Liver (tissue), 9 donors: Measurements from ENCODE around the gene SOX5. TPM values are rescaled to one million over a fixed set of nuclear protein-coding genes. Genes with fewer than 3 reads are reported as not detected.

Experiments used
- DNase-seq: peaks from one replicate; pipeline ENCODE4 v3.0.0-alpha.2; 2017; ENCODE audit warnings: low spot score
- H3K27ac ChIP-seq, 2 donors: one replicate each; pipeline ENCODE4 v1.7.0; 2013; ENCODE audit warnings: inconsistent platforms in 2 of 2, low read length in 2 of 2, control low read depth in 1 of 2, low read depth in 1 of 2, mild to moderate bottlenecking in 1 of 2
- H3K27me3 ChIP-seq, 4 donors: one replicate each; pipeline versions ENCODE4 v1.6.1 to v1.7.0; 2013; ENCODE audit warnings: low read length in 3 of 4, inconsistent platforms in 1 of 4, mild to moderate bottlenecking in 1 of 4, moderate library complexity in 1 of 4; ENCODE audit not compliant: control insufficient read depth in 4 of 4, insufficient read depth in 4 of 4
- H3K36me3 ChIP-seq, 4 donors: one replicate each; pipeline versions ENCODE4 v1.6.1 to v1.7.0; 2013; ENCODE audit warnings: low read length in 3 of 4, mild to moderate bottlenecking in 3 of 4, low read depth in 1 of 4, moderate library complexity in 1 of 4; ENCODE audit not compliant: control insufficient read depth in 4 of 4, insufficient read depth in 3 of 4
- H3K4me1 ChIP-seq, 4 donors: one replicate each; pipeline versions ENCODE4 v1.6.1 to v1.7.0; 2013; ENCODE audit warnings: low read length in 3 of 4, mild to moderate bottlenecking in 3 of 4, moderate library complexity in 1 of 4; ENCODE audit not compliant: control insufficient read depth in 4 of 4, insufficient read depth in 4 of 4
- H3K4me3 ChIP-seq, 3 donors: one replicate each; pipeline versions ENCODE4 v1.6.1 to v1.7.0; 2013; ENCODE audit warnings: low read length in 3 of 3, control low read depth in 1 of 3, low read depth in 1 of 3, mild to moderate bottlenecking in 1 of 3
- H3K9ac ChIP-seq, 2 donors: one replicate each; pipeline ENCODE4 v1.7.0; 2013; ENCODE audit warnings: low read length in 2 of 2, mild to moderate bottlenecking in 2 of 2, moderate library complexity in 2 of 2, control low read depth in 1 of 2, low read depth in 1 of 2
- H3K9me3 ChIP-seq, 4 donors: one replicate each; pipeline versions ENCODE4 v1.6.1 to v1.7.0; 2013; ENCODE audit warnings: low read length in 3 of 4; ENCODE audit not compliant: control insufficient read depth in 4 of 4
- ATF3 ChIP-seq: IDR thresholded peaks from 2 replicates; pipeline ENCODE4 v1.6.1; 2016; ENCODE audit warnings: antibody characterized with exemption
- CTCF ChIP-seq: fragments of 150-350 bp; IDR thresholded peaks from 2 replicates; pipeline ENCODE4 v1.5.1; 2017; ENCODE audit warnings: improper control_type of control experiment, low read depth, low read length; ENCODE audit not compliant: missing input control
- EGR1 ChIP-seq, 2 donors: IDR thresholded peaks; 2 replicates each; pipeline ENCODE4 v1.6.1; 2016 to 2018; ENCODE audit warnings: antibody characterized with exemption in 2 of 2, low read depth in 2 of 2
- FOXA1 ChIP-seq: IDR thresholded peaks from 2 replicates; pipeline ENCODE4 v1.6.1; 2016; ENCODE audit warnings: antibody characterized with exemption
- FOXA2 ChIP-seq: IDR thresholded peaks from 2 replicates; pipeline ENCODE4 v1.6.1; 2016; ENCODE audit warnings: antibody characterized with exemption
- GABPA ChIP-seq, 2 donors: IDR thresholded peaks in 1 of 2; conservative IDR thresholded peaks in 1 of 2; 2 replicates each; pipeline ENCODE4 v1.6.1; 2016; ENCODE audit warnings: antibody characterized with exemption in 2 of 2, mild to moderate bottlenecking in 1 of 2, moderate library complexity in 1 of 2
- HNF4A ChIP-seq, 2 donors: conservative IDR thresholded peaks; 2 replicates each; pipeline ENCODE4 v1.6.1; 2016; ENCODE audit warnings: antibody characterized with exemption in 2 of 2, mild to moderate bottlenecking in 2 of 2
- HNF4G ChIP-seq: IDR thresholded peaks from 2 replicates; pipeline ENCODE4 v1.6.1; 2016; ENCODE audit warnings: antibody characterized with exemption
- JUND ChIP-seq, 2 donors: IDR thresholded peaks; 2 replicates each; pipeline ENCODE4 v1.6.1; 2016; ENCODE audit warnings: antibody characterized with exemption in 2 of 2
- NR2F2 ChIP-seq: IDR thresholded peaks from 2 replicates; pipeline ENCODE4 v1.6.1; 2016; ENCODE audit warnings: antibody characterized with exemption
- REST ChIP-seq: IDR thresholded peaks from 2 replicates; pipeline ENCODE4 v1.6.1; 2016; ENCODE audit warnings: antibody characterized with exemption, mild to moderate bottlenecking
- RXRA ChIP-seq, 2 donors: IDR thresholded peaks; 2 replicates each; pipeline ENCODE4 v1.6.1; 2017 to 2018; ENCODE audit warnings: antibody characterized with exemption in 2 of 2, mild to moderate bottlenecking in 1 of 2
- TAF1 ChIP-seq: conservative IDR thresholded peaks from 2 replicates; pipeline ENCODE4 v1.6.1; 2016; ENCODE audit warnings: antibody characterized with exemption, mild to moderate bottlenecking
- ZBTB33 ChIP-seq: IDR thresholded peaks from 2 replicates; pipeline ENCODE4 v1.6.1; 2016; ENCODE audit warnings: antibody characterized with exemption
- WGBS: extraction: QIAGEN DNeasy Blood & Tissue Kit; methylation state at CpG from one replicate; pipeline ENCODE4 v1.1.7; 2013; 5-methylcytosine and 5-hydroxymethylcytosine counted together
- polyA plus RNA-seq, 2 donors: library from polyadenylated mRNA; stranded (reverse) in 1 of 2; unstranded in 1 of 2; fragments of 200-250 nt in 1 of 2; fragments of >200 nt in 1 of 2; fragmentation: Nextera tagmentation in 1 of 2; extraction: Ambion mirVana in 1 of 2; gene quantifications; one replicate each; pipeline versions ENCODE4 v1.2.1 to v1.2.3, GENCODE V29; 2013 to 2015
- total RNA-seq, 2 donors: library from RNA; depleted of rRNA; stranded (reverse); fragments of >200 nt; gene quantifications; one replicate each; pipeline ENCODE4 v1.2.3, GENCODE V29; 2014
- donor health status: healthy.
- donor health status: healthy.
- donor health status: healthy.
- donor health status: healthy.
- donor health status: healthy.

Gene SOX5
- total and polyA plus RNA-seq, 4 donors: 2.3 to 42.4 (median 12.3) TPM

- no peak overlapping the region for H3K27ac ChIP-seq
Measured at GRCh38 chr12:23535441-23535840, 414.0 kb downstream of the SOX5 start.

More at GRCh38 chr12:23535441-23535840, 414.0 kb downstream of the SOX5 start:
- H3K9me3 ChIP-seq: no peaks in the 10 kb centered on the region
- H3K27me3 ChIP-seq: no peaks in the 10 kb centered on the region
- no peak overlapping the region for H3K4me3 ChIP-seq
- no peaks in the 10 kb centered on the region for H3K4me1 ChIP-seq
- peaks cover 3 to 24% (median 15%) of the 10 kb centered on the region in 4 donors for H3K36me3 ChIP-seq
- no peak for DNase-seq
- no peak overlapping the region for H3K9ac ChIP-seq
- 97% methylated on average over 1 of the region's 1 CpG for WGBS
- TF ChIP-seq EGR1 (IDR thresholded peaks at IDR 0.05; ENCODE audit: low read depth in 2 of 2) (no peak), FOXA1 (no peak), NR2F2 (no peak), TAF1 (no peak), GABPA (IDR thresholded peaks at IDR 0.05 in 1 of 2, conservative IDR thresholded peaks at IDR 0.05 in 1 of 2) (no peak), REST (no peak), RXRA (IDR thresholded peaks at IDR 0.05) (no peak), ATF3 (no peak), FOXA2 (no peak), CTCF (no peak), HNF4A (conservative IDR thresholded peaks at IDR 0.05) (no peak), JUND (IDR thresholded peaks at IDR 0.05) (no peak), HNF4G (no peak), ZBTB33 (no peak)
